Measurements from ENCODE around the gene PDGFRA.

Gene PDGFRA

DNA sequence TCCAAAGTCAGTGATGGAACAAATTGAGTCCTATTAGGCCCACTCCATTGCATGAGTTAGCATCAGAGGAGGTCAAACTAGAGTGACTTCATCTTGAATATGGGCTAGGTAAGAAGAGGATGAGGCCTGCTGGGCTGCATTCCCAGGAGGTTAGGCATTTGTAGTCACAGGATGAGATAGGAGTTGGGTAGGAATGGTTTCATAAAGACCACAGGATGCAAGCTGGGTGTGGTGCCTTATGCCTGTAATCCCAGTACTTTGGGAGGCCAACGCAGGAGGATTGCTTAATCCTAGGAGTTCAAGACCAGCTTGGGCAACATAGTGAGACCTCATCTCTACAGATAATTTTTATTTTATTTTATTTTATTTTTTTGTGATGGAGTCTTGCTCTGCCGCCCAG, 26.8 kb downstream of the PDGFRA start:
- DNase-seq (ENCODE audit: low read depth), result no peak

DNA sequence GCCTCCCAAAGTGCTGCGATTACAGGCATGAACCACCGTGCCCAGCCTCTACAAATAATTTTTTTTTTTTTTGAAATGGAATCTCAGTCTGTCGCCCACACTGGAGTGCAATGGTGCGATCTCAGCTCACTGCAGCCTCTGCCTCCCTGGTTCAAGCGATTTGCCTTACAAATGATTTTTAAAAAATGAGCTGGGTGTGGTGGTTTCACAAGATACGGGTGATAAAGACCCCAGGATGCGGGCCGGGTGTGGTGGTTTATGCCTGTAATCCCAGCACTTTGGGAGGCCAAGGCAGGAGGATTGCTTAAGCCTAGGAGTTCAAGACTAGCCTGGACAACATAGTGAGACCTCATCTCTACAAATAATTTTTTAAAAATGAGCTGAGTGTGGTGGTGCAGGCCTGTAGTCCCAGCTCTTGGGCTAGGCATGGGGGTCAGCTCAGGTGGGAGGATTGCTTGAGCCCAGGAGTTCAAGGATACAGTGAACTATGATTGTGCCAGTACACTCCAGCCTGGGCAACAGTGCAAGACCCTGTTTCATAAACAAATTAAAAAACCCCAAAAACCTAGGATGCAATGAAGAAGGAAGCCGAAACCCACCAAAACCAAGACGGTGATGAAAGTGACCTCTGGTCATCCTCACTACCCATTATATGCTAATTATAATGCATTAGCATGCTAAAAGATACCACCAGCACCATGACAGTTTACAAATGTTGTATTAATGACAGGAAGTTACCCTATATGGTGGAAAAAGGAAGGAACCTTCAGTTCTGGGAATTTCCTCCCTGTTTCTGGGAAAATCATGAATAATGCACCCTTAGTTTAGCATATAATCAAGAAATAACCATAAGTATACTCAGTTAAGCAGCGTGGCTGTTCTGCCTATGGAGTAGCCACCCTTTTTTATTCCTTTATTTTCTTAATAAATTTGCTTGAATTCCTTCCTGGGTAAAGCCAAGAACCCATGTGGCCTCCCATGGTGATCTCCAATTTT, 27.7 kb downstream of the PDGFRA start:
- DNase-seq (ENCODE audit: low read depth), result no peak

DNA sequence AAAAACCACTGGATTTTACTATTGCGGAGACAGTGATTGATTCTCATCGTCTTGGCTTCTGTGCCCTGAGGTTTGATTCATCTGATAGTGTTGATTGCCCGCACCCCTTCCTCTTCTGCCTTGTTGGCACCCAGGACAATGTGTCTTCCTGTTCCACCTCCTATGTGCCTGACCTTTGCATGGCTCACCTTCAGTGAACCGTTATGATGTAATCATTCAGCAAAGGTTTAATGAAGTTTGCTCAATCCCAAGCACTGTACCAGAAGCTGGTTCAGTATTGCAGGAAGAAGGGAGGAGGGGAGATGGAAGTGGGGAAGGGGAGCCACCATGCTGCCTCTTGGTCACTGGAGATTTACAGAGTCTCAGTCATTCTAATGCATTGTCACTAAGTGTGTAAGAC, 36.3 kb downstream of the PDGFRA start:
- no peak for DNase-seq (ENCODE audit: low read depth)

DNA sequence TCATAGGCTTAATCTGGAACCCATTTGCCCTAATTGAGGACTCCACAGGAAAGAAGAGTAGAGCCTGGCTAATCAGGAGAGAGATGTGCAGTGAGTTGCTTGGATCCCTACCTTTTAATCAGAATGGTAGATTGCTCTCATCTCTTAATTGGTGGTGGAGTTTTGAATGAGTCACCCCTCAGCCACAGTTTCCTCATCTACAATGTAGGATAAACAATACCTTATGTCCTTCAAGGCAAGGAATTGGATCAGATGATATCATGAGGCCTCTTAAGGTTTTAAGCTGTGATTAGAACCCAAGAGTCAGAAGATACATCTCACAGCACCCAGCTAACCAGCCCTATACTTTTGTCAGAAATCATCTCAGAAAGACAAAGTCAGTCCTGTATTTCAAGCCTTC, 39.1 kb downstream of the PDGFRA start:
- DNase-seq (ENCODE audit: low read depth), result no peak

DNA sequence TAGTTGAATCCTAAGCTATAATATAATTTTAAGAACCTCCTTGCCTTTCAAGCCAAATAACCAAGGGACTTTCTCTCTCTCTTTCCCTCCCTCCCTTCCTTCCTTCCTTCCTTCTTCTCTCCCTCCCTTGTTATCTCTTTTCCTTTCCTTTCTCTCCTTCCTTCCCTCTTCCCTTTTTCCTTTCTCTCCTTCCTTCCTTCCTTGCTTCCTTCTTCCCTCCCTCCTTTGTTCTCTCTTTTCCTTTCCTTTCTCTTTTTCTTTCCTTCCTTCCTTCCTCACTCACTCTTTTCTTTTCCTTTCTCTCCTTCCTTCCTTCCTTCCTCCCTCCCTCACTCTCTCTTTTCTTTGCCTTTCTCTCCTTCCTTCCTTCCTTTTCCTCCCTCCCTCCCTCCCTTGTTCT, 42.4 kb downstream of the PDGFRA start:
- DNase-seq (ENCODE audit: low read depth), result no peak

DNA sequence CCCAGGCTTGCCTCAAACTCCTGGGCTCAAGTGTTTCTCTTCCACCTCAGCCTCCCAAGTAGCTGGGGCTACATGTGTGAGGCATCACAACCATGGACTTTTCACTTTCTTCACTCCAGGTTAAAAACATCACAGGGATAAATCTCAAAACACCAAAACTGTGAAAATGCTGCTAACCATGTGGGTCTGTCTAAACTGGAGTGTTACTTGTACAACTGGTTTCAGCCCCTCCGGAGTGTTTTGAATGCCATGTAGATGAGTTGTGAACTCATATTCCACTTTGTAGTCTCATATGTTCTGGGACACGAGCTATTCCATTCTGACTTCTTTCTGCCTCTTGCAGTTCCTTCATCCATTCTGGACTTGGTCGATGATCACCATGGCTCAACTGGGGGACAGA, 43.0 kb downstream of the PDGFRA start:
- no peak for DNase-seq (ENCODE audit: low read depth)

DNA sequence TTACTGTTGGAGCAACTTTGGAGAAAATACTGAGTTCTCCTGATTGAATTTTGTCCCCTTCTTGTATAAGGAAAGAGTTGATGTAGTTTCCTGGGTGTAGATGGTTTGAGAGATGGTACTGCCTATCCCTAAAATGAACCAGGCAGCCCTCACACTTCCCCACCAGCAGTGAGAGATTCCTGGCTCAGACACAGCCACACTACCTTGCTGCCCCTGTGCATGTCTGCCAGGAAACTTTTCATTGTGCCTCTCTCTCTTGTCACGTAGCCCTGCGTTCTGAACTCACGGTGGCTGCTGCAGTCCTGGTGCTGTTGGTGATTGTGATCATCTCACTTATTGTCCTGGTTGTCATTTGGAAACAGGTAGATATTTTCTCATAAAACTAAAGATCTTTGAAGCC, 45.2 kb downstream of the PDGFRA start:
- no peak for DNase-seq (ENCODE audit: low read depth)

DNA sequence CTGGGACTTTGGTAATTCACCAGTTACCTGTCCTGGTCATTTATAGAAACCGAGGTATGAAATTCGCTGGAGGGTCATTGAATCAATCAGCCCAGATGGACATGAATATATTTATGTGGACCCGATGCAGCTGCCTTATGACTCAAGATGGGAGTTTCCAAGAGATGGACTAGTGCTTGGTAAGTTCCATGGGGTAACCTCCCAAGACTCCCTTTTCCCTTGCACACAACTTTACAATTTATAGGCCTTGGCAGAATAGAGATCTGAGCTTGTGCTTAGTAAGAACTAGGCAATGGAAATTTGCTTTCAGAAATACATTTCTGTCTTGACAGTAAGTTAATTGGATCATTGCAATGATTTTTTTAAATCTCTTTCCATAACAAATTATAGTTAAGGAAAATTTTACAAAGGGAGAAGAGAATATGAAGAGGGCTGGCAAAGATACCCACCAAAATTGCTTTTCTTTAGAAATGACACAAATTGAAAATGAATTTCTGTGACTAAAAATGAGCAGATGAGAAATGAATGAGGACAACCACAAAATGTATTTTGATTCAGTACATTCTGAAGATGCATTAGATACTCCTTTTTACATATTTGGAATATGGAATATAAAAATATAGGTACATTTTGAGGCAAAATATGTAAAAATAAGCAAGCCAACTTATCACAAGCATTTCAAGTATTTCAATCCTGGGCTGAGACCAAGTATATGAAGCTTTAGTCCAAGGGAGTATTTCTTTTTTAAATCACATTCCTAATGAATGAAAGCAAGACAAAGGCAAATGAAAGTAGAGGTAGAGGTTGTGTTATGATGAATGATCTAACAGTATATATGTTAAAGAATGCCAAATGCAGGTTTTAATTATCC, 45.9 kb downstream of the PDGFRA start:
- DNase-seq (ENCODE audit: low read depth), result no peak

DNA sequence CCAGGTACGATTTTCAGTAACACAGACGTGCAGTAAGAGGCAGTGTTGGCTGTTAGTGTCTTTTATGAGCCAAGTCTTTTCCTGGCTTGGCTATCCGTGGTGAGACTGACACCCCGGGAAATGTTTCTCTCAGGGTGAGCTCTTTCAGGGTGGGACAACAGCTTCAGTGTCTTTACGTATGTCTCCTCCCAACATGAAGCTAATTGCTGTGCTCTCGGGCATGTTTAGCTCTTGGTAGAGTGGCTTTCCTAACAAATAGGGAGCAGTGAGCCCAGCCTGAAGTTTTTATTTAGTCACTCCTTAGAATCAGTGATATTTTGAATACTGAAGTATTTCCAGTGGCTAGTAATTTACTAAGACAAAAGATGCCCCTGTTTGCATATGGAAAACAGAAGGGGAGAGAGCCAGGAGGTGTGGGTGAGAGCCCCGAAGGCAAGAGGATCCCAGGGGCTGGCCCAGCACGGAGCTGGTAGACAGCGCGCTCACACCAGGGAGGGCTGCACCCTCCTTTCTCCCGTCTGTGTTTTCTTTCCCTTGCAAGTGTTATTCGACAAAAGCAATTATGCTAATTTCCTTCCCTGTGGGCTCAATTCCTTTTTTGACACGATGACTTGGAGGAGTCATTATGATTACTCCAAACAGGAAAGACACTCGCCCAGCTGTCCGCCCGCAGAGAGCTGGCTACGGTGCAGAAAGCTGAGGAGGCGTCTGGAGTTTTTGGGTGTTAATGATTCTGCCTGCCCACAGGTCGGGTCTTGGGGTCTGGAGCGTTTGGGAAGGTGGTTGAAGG, 47.7 kb downstream of the PDGFRA start:
- no peak for DNase-seq (ENCODE audit: low read depth)

DNA sequence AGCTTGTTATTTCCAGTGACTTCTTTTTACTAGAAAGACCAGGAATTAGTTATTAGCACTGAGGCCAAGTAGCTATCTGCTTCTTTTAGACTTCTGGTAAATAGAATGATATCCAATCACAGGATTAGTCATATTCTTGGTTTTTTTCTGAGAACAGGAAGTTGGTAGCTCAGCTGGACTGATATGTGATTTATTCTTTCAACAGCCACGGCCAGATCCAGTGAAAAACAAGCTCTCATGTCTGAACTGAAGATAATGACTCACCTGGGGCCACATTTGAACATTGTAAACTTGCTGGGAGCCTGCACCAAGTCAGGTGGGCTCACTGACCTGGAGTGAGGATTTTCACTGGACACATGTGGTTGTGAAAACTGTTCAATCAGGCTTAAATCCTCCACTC, 48.6 kb downstream of the PDGFRA start:
- no peak for DNase-seq (ENCODE audit: low read depth)

DNA sequence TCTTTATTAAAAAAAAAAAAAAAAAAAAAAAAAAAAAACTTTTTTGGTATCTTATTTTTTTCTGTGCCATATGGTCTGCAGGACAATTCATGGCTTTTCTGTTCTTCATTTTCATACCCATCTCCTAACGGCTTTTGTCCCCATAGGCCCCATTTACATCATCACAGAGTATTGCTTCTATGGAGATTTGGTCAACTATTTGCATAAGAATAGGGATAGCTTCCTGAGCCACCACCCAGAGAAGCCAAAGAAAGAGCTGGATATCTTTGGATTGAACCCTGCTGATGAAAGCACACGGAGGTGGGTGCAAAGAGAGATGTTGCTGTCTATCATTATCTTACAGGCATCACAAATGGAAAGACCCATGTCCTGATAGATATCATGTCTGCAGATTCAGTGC, 49.1 kb downstream of the PDGFRA start:
- DNase-seq (ENCODE audit: low read depth), result no peak

DNA sequence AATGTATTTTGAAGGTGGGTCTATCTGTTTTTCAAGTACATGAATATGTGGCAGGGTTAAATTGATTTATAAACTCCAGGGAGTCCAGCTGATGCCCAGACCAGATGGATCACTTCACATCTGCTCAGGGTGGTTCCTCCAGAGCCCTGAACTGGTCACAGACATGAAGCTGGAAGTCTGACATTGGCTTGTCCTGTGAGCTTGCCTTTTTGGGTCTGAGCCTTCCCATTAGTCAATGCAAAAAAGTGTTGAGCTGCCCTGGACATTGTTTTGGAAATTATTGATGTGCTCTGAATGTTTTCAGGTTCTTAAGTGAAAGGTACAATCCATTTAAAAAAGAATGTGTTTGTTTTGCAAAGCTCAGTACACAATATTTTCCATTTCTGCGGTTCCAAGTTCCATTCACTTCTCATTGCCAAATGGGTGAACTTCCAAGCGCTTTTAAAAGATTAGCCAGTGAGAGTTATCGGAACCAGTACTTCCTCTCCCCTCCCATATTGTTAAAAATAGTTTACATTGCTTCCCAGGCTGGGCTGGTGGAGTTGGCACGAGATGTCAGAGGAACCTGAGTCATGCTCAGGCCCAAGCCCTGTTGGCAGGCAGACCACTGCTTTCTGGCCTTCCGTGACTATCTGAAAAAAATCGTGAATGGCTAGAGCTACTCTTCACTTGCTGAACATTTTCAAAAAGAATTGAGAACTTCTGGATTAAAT, 52.1 kb downstream of the PDGFRA start:
- no peak for DNase-seq (ENCODE audit: low read depth)

DNA sequence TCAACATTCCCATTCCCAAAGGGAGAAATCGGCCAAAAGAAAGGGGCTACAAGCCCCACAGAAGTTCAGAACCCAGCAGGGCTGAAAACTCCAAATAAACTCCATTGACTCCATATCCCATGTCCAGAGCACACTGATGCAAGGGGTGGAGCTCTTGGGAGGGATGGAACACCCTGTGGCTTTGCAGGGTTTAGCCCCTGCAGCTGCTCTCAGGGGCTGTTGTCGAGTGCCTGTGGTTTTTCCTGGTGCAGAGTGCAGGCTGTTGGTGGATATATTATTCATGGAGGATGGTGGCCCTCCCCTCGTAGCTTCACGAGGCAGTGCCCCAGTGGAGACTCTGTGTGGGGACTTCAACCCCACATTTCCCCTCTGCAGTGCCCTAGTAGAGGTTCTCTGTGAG, 53.7 kb downstream of the PDGFRA start:
- DNase-seq (ENCODE audit: low read depth), result no peak

DNA sequence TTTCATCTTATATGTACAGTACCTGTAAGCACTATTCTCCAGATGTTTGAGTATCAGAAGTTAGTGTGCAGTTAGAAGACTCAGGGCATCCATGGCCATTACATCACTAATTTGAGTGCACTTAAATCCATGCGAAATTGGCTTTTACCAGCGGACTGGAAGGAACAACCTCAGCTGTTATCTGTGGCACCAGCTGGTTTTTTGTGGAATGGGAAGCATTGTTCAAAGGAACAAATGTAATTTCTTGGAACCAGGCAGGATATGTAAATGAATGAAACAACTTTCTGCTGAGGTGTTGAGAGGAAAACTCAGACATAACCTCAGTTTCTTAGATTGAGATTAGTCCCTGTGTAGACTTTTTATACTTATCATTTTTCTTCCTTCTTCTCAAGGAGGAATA, 60.2 kb downstream of the PDGFRA start:
- DNase-seq (ENCODE audit: low read depth), result no peak

DNA sequence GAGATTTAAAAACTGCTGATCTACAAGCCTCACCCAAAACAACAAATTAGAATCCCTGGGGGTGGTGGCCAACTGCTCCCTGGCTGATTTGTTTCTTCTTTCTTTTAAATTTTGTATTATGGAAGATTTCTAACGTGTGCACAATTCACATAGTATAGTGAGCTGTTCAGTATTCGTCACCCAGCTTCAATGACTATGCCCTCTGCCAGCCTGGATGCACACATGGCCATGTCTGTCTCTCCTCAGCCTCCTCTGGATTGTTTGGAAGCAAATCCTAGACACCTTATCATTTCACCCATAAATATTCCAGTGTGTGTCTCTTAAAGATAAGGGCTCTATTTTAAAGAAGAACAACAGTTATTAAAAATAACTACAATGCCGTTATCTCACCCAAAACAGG, 61.9 kb downstream of the PDGFRA start:
- no peak for DNase-seq (ENCODE audit: low read depth)

DNA sequence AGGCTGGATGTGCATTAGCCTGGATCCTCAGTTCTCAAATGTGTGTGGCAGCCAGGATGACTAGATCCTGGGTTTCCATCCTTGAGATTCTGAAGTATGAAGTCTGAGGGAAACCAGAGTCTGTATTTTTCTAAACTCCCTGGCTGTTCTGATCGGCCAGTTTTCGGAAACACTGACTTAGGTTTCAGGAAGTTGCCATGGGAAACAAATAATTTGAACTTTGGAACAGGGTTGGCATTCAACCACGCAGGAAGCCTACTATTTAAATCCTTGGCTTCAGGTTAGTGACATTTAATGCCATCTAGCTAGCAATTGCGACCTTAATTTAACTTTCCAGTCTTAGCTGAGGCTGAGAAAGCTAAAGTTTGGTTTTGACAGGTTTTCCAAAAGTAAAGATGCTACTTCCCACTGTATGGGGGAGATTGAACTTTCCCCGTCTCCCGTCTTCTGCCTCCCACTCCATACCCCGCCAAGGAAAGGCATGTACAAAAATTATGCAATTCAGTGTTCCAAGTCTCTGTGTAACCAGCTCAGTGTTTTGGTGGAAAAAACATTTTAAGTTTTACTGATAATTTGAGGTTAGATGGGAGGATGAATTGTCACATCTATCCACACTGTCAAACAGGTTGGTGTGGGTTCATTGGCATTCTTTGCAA, 67.6 kb downstream of the PDGFRA start:
- DNase-seq (ENCODE audit: low read depth), result no peak

DNA sequence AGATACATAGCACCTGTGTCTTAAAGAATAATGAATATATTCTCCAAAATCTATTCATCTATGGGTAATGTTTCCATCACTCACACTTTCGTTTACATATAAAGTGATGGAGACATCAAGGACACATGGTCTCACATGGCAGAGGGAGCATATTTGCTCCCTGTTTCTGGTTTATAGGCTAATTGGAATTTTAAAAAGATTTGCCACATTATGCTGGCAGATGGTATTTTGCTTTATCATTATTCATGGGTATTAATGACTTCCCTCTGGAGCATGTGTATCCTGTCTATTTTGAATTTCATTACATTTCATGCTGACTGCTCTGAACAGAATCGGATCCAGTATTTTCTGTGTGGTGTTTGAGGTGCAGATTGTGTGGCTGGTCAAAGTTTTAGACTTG, 79.0 kb downstream of the PDGFRA start:
- DNase-seq (ENCODE audit: low read depth), result no peak

DNA sequence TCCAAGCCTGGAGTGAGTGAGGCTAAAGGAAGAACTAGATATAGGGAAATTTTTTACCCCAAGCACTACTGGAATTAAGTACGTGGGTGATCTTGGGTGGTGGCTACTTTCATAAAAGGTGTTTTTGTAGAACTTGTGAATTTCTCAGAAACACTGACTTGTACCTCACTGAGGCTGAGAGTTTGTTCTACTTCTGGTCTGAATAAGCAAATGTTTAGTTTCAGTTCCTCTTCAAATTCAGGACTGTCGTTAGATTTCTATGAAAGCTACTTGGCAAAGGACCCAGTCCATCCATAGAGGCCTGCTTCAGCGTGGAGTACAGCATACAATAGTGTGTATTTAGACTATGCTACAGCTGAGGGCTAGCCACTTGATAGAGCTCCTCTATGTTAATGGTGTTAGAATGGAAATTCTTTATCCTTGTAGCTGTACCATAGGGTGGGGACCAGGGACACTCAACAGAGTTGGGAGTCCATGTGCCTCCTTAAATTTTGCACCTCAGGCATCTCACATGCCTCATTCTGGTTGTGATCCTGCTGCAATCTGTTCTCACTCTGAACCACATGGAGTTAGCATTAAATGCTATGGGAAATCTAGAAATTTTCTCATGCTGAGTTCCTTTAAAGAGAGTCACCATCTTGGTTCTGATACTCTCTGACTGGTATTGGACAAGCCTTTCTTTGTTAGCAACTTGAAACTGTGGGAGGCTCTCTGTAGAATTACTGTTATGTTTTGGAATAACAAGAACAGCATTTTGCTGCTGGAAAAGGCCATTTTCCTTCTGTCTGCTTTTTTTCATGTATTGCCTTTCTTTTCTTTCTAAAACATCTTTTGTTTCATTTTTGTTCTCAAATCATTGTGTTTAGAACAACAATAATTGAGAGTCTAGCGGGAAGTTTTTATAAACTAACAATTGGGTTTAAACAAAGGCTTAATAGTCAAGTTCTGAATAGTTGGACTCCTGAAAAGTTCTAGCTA, 86.8 kb downstream of the PDGFRA start:
- DNase-seq (ENCODE audit: low read depth), result no peak

DNA sequence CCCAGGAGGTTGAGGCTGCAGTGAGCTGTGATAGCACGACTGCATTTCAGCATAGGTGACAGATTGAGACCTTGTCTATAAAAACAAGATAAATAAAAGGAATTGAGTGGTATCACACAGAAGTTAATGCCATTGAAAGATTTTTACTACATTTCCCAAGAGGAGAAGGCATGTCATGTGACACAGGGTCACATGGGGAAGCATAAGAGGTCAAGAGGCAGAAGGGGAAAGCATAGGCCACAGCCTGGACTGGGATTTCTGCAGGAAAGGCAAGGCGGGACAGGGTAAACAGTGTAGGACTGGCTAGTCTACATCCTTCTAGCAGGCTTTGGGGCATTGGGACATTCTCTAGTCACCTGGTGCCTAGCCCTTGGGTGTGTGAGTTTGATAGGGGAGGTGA, 88.6 kb downstream of the PDGFRA start:
- no peak for DNase-seq (ENCODE audit: low read depth)

DNA sequence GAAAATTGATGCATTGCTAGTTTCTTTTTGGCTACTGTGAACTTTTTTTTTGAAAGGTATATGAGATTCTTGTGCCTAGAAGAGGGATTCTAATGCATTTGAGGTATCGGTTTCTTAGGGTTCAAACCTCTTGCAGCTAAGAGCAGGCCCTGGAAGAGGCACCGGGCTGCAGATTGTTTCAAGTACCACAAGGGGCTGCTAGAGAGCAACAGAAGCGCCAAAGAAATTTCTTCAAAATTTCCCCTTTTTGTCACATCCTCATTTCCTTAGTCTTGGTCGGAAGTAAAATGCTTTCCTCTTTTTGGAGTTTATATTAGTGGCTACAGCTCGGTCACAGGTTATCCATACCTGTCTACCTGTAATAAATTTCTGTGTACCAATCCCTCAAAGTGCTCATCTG, 89.8 kb downstream of the PDGFRA start:
- DNase-seq (ENCODE audit: low read depth), result no peak

Measured in activated T-cell treated with anti-CD3 and anti-CD28 coated beads for 24 hours (primary cell).